HG03558 (cell line): ENCODE measurements around the gene SLC17A9.

Experiments used
- ATAC-seq: cut with Tn5 transposase; IDR thresholded peaks from one replicate; pipeline ENCODE4 v1.9.1; 2021; ENCODE audit warnings: moderate number of reproducible peaks; ENCODE audit not compliant: unreplicated experiment; ENCODE audit errors: extremely low read depth

Gene SLC17A9

DNA sequence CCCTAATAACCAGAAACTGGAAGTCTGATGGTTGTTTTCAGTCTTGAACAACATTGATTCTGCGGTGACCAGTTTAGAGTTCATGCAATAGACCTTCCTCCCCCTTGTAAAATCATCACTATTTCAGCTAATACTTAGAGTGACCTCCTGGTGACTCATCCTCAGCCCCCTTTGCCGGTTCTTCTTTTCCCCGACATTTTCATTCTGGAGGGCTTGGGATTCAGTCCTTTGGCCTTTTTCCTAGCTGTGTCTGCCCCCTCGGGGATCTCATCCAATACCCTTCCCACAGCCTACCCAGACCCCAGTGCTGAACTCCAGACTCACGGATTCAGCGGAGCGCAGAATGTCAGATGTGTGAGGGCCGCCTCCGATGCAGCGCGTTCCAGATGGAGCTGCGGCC is 61.8 kb downstream of the SLC17A9 start:
- ATAC-seq = no peak

DNA sequence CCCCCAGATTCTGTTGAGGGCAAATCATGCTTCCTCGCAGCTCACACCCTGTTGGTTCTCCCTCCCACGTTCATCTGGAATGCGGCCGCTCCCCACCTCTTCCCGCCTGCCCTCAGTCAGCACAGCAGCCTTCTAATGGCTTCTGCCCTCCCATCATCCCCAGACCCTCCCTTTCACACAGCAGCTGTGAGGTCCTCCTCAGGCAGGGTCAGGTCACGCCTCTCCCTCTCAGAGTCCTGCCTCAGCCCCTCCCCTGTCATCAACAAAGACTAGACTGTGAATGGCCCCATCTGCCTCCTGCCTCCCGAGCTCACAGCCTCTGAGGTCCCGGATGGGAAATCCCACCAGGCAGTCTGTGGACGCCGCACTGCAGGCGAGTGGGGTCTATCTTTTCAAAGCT is 62.2 kb downstream of the SLC17A9 start:
- no peak for ATAC-seq

- ATAC-seq = no peak
Observed at GRCh38 chr20:63015147-63015661, 62.7 kb downstream of the SLC17A9 start.

DNA sequence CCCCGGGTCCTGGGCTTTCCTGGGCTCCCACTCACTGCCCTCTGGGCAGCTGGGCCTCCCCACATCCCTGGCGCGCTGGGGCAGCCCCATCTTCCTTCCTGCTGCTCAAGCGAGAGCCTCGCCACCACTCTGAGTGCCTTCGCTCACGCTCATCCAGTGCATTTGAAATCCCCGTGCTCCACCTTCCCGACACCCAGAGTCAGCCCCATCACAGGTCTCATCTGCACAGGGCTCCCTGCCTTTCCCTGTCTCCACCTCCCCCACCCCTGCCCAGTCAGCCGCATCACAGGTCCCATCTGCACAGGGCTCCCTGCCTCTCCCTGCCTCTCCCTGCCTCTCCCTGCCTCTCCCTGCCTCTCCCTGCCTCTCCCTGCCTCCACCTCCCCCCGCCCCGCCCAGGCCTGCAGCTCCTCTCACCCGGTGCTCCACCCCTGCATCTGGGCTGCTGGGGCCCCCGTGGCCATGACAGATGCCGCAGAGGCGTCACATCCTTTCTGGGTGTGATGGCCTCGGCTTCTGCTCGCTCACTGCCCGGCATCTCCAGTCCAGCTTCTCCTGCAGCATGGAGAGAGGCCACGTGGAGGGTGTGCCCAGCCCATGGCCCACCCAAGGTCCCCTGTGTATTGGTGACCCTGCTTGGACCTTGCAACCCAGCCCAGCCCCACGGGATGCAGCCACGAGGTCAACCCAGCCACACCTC is 63.3 kb downstream of the SLC17A9 start:
- no peak for ATAC-seq

- no peak for ATAC-seq
Observed at GRCh38 chr20:63016514-63017075, 64.1 kb downstream of the SLC17A9 start.

DNA sequence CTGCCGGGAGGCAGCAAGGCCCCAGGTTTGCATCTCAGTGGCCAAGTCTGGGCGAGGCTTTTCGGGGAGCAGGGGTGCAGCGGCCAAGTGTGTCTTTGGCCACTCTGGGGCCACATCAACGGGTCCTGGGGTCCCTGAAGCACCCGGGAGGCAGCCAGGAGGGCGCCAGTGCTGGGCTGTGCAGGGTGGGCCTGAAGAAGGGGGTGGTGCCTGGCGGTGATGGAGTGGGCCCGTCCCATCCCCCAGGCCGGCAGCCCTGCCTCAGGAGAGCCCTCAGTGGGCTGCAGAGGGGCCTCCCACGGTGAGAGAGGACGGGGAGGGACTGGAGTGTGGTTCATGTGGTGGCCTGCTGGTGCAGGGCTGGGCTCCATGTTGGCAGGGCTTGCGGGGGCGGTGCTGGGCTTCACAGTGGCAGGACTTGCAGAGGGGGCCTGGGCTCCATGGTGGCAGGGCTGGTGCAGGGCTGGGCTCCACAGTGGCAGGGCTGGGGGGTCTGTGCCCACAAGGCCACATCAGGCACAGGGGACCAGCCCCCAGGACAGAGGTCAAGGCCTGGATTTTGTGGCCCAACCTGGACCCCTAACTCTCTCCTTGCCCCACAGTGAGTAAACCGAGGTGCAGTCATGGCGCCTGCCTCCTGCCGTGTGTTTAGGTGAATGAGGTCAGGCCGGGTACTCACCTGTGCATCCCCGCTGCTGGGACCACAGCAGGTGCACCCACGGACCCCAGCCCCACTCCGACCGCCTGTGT is 64.7 kb downstream of the SLC17A9 start:
- no peak for ATAC-seq

DNA sequence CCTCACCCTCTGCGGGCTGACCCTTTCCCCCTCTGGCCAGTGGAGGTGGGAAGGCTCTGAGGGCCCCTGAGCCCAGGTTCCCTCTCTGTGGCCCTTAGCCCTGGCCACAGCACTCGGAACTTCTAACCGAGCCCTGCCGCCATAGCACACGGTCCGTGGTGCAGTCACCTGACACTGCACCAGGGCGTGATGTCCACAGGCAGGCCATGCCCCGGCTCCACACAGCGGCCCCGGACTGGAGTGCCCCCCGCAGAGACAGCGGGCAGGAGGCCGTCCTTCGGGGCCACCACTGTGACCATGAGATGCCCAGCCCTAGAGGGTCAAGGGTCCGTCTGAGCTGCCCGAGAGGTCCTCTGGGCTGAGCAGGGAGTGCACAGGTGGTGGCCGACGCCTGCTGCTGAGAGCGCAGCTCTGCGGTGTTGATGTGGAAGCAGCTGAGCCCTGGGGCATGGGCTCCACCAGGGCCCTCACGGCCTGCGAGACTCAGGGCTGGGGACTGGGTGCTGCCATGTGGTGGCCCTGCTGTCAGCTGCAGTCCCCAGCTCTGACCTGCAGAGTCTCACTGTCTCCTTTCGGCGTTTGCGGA is 65.4 kb downstream of the SLC17A9 start:
- ATAC-seq = no peak
